HS-27A (cell line): Measurements from ENCODE around the gene CLN5.
A peak's percentile ranks its signal among the peaks of the same experiment; 100 is the strongest.
"Not testable (repeated sequence)": the region's sequence is repeated elsewhere in the genome, so short reads cannot be mapped to it uniquely, and the experiment has no call there.

Experiments
- DNase-seq: peaks from one replicate; pipeline ENCODE4 v3.0.0-alpha.2; 2012; ENCODE audit warnings: low read depth, missing footprints

The CLN5 gene

GRCh38 chr13:76991796-76992547 is at the start of gene CLN5:
Gene CLN5 (plus strand): TSS chr13:76992081. CDS start chr13:76992099, 18 bp downstream.
- peak; percentile 52 for DNase-seq

- no peak for DNase-seq
Observed at GRCh38 chr13:76942363-76942762, 49.5 kb upstream of the CLN5 start.

- no peak for DNase-seq
Observed at GRCh38 chr13:76943646-76944045, 48.2 kb upstream of the CLN5 start.

GRCh38 chr13:76944456-76944855 is 47.4 kb upstream of the CLN5 start:
- no peak for DNase-seq

GRCh38 chr13:76948149-76948548 is 43.7 kb upstream of the CLN5 start, which contains the start of gene ACOD1:
Gene ACOD1 (plus strand): TSS chr13:76948511. CDS start chr13:76948559, 48 bp downstream.
- DNase-seq = no peak

GRCh38 chr13:76950101-76950500 is 41.8 kb upstream of the CLN5 start:
- no peak for DNase-seq

GRCh38 chr13:76953968-76954367 is 37.9 kb upstream of the CLN5 start:
- DNase-seq = no peak

- no peak for DNase-seq
Observed at GRCh38 chr13:76954538-76954937, 37.3 kb upstream of the CLN5 start.

- DNase-seq = no peak
Observed at GRCh38 chr13:76955193-76955592, 36.7 kb upstream of the CLN5 start.

GRCh38 chr13:76955661-76956060 is 36.2 kb upstream of the CLN5 start:
- DNase-seq = no peak

GRCh38 chr13:76958841-76959432 is 32.9 kb upstream of the CLN5 start:
- DNase-seq = no peak

- not testable (repeated sequence) for DNase-seq
Observed at GRCh38 chr13:76959734-76960133, 32.1 kb upstream of the CLN5 start.

GRCh38 chr13:76965759-76966421 is 26.0 kb upstream of the CLN5 start:
- no peak for DNase-seq

- no peak for DNase-seq
Observed at GRCh38 chr13:76967031-76967430, 24.9 kb upstream of the CLN5 start.

- no peak for DNase-seq
Observed at GRCh38 chr13:76968041-76968440, 23.8 kb upstream of the CLN5 start.

GRCh38 chr13:76969488-76970365 is 22.2 kb upstream of the CLN5 start:
- no peak for DNase-seq

GRCh38 chr13:76971215-76971614 is 20.7 kb upstream of the CLN5 start:
- no peak for DNase-seq

GRCh38 chr13:76971851-76972829 is 19.7 kb upstream of the CLN5 start:
- DNase-seq = no peak

- DNase-seq = no peak
Observed at GRCh38 chr13:76973920-76974617, 17.8 kb upstream of the CLN5 start.

GRCh38 chr13:76974618-76974975 is 17.3 kb upstream of the CLN5 start:
- no peak for DNase-seq
